Astrocyte of the hippocampus (primary cell): ENCODE measurements around the gene CANX.
A peak's percentile ranks its signal among the peaks of the same experiment; 100 is the strongest.
"Not testable (repeated sequence)": the region's sequence is repeated elsewhere in the genome, so short reads cannot be mapped to it uniquely, and the experiment has no call there.

Experiments used
- DNase-seq: peaks from one replicate; pipeline ENCODE4 v3.0.0; 2011; ENCODE audit warnings: low read depth, low spot score

The CANX gene

GRCh38 chr5:179698935-179699615 is at the start of gene CANX:
Gene CANX (plus strand): TSS chr5:179698967. CDS start chr5:179705682, 6,715 bp downstream.
- DNase-seq, result no peak

DNA sequence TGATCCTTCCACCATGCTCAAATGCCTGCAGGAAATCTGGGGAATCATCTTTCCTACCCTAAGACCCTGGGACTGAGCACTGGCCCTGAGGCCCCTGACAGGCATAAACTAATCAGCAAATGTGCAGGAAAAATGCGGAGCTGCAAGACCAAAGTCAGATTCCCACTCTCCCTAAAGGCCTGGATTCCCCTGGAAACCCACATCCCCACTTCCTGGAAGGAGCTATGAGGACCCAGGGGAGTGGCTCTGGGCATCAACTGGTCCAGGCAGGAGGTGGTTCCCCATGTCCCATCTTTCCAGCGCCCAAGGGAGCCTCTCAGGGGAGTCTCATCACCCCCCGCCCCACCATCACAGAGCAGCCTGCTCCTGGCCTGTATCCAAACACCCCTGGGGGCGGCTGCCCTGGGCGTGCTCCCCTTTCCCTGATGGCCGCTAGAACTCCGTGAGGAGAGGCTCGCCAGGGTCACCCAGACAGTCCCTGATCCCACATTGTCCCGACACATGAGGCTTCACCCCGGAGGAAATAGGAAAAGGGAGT is 49.5 kb upstream of the CANX start:
- DNase-seq, result not testable (repeated sequence)

DNA sequence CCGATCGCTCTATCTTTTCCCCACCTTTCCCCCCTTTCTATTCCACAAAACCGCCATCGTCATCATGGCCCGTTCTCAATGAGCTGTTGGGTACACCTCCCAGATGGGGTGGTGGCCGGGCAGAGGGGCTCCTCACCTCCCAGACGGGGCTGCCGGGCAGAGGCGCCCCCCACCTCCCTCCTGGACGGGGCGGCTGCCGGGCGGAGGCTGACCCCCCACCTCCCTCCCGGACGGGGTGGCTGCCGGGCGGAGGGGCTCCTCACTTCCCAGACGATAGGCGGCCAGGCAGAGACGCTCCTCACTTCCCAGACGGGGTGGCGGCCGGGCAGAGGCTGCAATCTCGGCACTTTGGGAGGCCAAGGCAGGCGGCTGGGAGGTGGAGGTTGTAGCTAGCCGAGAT is 48.5 kb upstream of the CANX start:
- not testable (repeated sequence) for DNase-seq

GRCh38 chr5:179653135-179653534 is 45.6 kb upstream of the CANX start:
- not testable (repeated sequence) for DNase-seq

GRCh38 chr5:179657302-179658178 is 41.2 kb upstream of the CANX start:
- DNase-seq, result not testable (repeated sequence)

DNA sequence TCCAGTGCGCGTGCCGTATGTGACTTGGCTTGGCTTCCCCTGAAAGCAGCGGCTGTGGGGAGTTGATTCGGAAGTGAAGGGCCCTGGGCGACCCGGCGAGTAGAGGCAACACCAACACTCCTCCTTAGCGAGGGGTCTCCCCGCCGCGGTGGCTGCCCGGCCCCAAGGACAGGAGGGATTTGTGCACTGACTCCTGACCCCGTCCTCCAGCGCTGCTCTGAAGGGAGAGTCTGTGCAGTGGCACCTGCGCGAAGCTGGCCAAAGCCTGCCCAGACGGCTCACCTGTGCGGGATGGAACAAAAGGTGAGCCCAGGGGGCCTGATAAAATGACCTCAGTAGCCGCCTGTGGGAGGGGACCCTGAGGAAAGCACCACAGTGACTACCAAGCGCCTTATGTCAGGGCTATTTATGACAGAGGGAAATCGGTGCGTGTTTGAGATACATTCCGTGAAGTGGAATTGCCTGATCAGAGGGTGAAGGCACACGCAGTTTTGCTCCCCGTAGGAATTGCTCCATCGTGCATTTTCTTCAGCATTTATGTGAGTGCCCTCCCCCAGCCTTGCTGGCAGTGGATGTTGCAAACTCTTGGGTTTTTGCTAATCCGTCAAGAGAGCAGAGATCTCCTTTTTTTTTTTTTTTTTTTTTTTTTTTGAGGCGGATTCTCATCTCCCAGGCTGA is 40.4 kb upstream of the CANX start:
- DNase-seq, result peak; percentile 31

DNA sequence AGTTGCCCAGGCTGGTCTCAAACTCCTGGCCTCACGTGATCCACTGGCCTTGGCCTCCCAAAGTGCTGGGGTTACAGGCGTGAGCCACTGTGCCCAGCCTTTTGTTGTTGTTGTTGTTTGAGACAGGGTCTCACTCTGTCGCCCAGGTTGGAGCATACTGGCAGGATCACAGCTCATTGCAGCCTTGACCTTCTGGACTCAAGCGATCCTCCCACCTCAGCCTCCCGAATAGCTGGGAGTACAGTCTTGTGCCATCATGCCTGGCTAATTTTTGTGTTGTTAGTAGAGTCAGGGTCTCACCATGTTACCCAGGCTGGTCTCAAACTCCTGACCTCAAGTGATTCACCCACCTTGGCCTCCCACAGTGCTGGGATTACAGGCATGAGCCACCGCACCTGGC is 37.1 kb upstream of the CANX start:
- not testable (repeated sequence) for DNase-seq

- DNase-seq, result peak; percentile 46
Observed at GRCh38 chr5:179668391-179668790, 30.4 kb upstream of the CANX start.

DNA sequence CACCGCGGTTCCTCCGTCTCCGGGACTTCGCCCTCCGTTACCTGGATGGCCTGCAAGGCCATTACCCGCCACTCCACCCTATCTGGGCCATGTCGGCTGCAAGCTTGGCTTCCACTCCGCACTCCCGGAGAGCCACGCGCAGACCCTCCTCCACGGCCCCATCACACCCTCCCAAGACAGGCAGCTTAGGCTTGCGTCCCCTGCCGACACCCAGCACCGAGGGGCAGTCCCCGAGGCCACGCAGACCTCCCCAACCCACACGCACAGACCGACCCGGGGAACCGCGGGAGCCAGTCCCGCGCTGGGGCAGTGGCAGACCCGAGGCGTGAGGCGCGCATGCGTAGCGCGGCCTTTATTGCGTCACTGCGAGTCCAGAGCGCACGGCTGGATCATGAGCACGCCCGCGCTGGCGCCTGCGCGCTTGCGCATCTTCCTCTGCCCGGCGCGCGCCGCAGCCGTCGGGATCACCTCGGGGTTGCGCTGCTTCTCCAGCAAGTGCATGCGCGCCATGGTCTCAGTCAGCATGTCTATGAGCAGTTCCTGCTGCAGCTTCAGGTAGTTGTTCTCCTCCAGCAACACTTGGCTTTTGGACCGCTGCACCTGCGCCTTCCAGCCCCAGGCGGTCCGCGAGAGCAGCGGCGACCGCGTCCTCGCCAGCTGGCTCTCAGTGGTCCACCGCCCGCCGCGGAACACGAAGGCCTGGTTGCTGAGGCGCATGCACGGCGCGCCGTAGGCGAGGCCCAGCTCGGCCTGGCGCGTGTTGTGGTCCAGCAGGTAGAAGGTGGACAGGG is 20.3 kb upstream of the CANX start:
- peak; percentile 99 for DNase-seq

- DNase-seq, result peak; percentile 73
Observed at GRCh38 chr5:179679014-179679674, 19.6 kb upstream of the CANX start.

GRCh38 chr5:179680014-179680779 is 18.6 kb upstream of the CANX start:
- no peak for DNase-seq

GRCh38 chr5:179680780-179681401 is 17.9 kb upstream of the CANX start, which contains the start of gene CBY3:
Gene CBY3 (minus strand): TSS chr5:179681034. CDS start chr5:179680918, 116 bp downstream.
- no peak for DNase-seq

DNA sequence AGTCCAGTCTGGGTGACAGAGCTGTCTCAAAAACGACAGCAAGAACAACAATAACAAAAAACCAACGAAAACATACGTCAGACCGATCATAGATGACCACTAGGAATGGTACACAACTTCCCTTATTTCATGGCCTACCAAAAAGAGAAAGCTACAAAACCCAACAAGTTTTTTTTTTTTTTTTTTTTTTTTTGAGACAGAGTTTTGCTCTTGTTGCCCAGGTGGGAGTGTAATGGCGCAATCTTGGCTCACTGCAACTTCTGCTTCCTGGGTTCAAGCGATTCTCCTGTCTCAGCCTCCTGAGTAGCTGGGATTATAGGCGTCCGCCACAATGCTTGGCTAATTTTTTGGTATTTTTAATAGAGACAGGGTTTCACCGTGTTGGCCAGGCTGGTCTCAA is 9.6 kb upstream of the CANX start:
- DNase-seq, result not testable (repeated sequence)

GRCh38 chr5:179694561-179694960 is 4.2 kb upstream of the CANX start:
- no peak for DNase-seq

- no peak for DNase-seq
Observed at GRCh38 chr5:179696603-179697002, 2.2 kb upstream of the CANX start.

DNA sequence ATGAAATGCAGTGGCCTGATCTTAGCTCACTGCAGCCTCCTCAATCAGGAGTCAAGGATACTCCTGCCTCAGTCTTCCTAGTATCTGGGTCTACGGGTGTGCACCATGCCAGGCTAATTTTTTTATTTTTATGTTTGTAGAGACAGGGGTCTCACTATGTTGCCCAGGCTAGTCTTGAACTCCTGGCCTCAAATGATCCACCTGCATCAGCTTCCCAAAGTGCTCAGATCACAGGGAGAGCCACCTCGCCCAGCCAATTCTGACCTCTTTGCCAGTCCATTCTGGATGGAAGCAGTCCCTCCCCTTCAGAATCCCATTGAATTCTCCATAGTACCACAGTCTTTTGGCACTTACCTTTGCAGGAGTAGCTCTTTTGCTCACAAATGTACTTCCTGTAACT is 1.7 kb upstream of the CANX start:
- DNase-seq, result no peak

DNA sequence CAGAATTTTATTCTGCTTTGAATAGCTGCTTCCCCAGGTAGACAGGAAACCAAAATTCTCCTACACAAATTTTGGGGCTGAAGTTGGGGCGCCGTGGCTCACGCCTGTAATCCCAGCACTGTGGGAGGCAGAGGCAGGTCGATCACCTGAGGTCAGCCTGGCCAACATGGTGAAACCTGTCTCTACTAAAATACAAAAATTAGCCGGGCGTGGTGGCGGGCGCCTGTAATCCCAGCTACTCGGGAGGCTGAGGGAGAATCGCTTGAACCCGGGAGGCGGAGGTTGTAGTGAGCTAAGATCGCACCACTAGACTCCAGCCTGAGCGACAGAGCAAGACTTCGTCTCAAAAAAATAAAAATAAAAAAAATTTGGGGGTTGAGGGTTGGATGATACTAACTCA is 1.2 kb upstream of the CANX start:
- not testable (repeated sequence) for DNase-seq

DNA sequence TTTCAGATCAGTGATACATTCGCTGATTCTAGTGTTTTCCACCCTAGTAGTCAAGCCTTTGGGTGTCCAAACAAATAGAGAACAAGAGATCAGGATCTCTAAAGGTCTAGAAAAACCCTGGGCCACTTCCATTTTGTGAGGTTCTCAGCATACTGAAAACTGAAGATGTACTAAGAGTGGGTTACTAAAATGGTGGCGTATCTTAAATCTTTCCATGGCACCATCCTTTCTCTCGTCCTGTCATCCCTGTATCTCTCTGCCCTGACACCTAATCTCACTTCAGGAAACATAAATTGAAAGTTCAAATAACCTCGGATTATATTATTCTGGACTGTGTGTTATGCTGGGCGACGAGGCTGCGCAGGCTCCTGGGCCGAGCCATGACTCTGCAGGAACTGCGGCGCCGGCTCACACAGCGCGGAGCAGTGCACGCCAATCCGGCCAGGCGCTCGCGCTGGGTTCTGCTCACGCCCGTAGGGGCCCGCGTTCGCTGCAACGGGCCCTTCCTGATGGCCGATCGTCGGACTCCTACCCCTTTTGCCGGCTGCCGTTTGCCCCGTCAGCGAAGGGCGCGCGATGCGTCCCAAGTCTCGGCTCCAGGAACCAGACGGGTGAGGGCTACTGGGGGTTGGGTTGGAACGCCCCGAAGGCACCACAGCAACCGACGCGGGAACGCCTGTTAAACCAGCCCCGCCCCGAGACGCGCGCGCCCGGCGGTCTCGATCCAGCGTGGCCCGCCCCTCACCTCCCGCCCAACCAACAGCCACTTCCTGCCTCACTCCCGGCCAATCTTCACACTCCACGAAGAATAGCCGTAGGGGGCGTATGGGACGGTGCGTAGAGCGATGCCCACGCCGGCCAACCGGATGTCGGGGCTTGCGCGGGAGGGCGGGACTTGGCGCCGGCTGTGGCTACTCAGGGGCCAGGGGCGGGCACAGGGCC is 503 bp upstream of the CANX start:
- peak; percentile 100 for DNase-seq
